ENCODE measurements around the gene FFAR3. TPM values are rescaled to one million over a fixed set of nuclear protein-coding genes. Genes with fewer than 3 reads are reported as not detected.
"Not testable (repeated sequence)": the region's sequence is repeated elsewhere in the genome, so short reads cannot be mapped to it uniquely, and the experiment has no call there.

The FFAR3 gene
- total RNA-seq, 5 donors from 2014 or later (not counting 1 experiment from before 2014, with no cell fraction given): 0.47 TPM; not detected in 4

DNA sequence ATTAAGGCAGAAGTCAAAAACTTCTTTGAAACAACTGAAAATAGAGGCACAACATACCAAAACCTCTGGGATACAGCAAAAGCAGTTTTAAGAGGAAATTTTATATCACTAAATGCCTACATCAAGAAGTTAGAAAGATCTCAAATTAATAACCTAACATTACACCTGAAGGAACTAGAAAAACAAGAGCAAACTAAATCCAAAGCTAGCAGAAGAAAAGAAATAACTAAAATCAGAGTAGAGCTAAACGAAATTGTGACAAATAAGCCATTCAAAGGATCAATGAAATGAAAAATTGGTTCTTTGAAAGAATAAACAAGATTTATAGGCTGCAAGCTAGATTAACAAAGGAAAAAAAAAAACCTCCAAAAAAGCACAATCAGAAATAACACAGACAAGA is 10.1 kb downstream of the FFAR3 start:
- DNase-seq (no peak), ATAC-seq (replicated peaks in 1 of 4) (no peak)
- Mint-ChIP-seq H3K9me3 (no peaks in the 10 kb centered on the region), H3K4me3 (no peak overlapping the region), H3K36me3 (no peaks in the 10 kb centered on the region), H3K4me1 (no peaks in the 10 kb centered on the region), H3K27me3 (peaks cover 5 to 8% of the 10 kb centered on the region in 2 donors), H3K27ac (no peak overlapping the region)
- Histone ChIP-seq H3K27me3 (replicated peaks in 1 of 2; ENCODE audit: control insufficient read depth in 2 of 2, extremely low read depth in 1 of 2, insufficient read depth in 2 of 2, low read length in 1 of 2) (peaks cover 0 to 5% of the 10 kb centered on the region in 2 experiments), H3K4me3 (ENCODE audit: control insufficient read depth in 1 of 2, extremely low read depth in 1 of 2, low read length in 1 of 2) (no peak overlapping the region), H3K36me3 (ENCODE audit: control insufficient read depth in 2 of 2, extremely low read depth in 1 of 2, insufficient read depth in 1 of 2, low read length in 1 of 2) (no peaks in the 10 kb centered on the region), H3K9me3 (no peaks in the 10 kb centered on the region), H3K4me1 (ENCODE audit: control insufficient read depth in 1 of 2, extremely low read depth in 1 of 2, insufficient read depth in 2 of 2, low read length in 2 of 2) (no peaks in the 10 kb centered on the region), H3K27ac (ENCODE audit: low read length) (no peak overlapping the region)
- ChIA-PET CTCF (no interaction called here), POLR2A (interaction anchor here in 1 of 2 donors (0.6 kb wide), 1 partner anchor 136 kb away, joined by 3 read pairs; no protein-coding TSS in a partner anchor)
- no CpG with 5 or more reads among the region's 1 CpG for WGBS (ENCODE audit: insufficient coverage)

DNA sequence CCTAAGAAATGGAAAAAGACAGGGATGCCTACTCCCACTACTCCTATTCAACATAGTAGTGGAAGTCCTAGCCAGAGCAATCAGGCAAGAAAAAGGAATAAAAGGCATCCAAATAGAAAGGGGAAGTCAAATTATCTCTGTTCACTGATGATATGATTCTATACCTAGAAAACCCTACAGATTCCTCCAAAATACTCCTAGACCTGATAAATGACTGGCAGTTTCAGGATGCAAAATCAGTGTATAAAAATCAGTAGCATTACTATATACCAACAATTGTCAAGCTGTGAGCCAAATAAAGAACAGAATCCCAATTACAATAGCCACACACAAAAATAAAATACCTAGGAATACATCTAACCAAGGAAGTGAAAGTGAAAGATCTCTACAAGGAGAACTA is 11.3 kb downstream of the FFAR3 start:
- Mint-ChIP-seq H3K4me3 (no peak overlapping the region), H3K27me3 (peaks cover 8% of the 10 kb centered on the region in 2 donors), H3K36me3 (no peaks in the 10 kb centered on the region), H3K4me1 (no peaks in the 10 kb centered on the region), H3K9me3 (no peaks in the 10 kb centered on the region), H3K27ac (no peak overlapping the region)
- ChIA-PET CTCF (no interaction called here), POLR2A (no interaction called here)
- Histone ChIP-seq H3K27ac (ENCODE audit: low read length) (no peak overlapping the region), H3K27me3 (replicated peaks in 1 of 2; ENCODE audit: control insufficient read depth in 2 of 2, extremely low read depth in 1 of 2, insufficient read depth in 2 of 2, low read length in 1 of 2) (no peaks in the 10 kb centered on the region), H3K36me3 (ENCODE audit: control insufficient read depth in 2 of 2, extremely low read depth in 1 of 2, insufficient read depth in 1 of 2, low read length in 1 of 2) (no peaks in the 10 kb centered on the region), H3K9me3 (no peaks in the 10 kb centered on the region), H3K4me1 (ENCODE audit: control insufficient read depth in 1 of 2, extremely low read depth in 1 of 2, insufficient read depth in 2 of 2, low read length in 2 of 2) (no peaks in the 10 kb centered on the region), H3K4me3 (ENCODE audit: control insufficient read depth in 1 of 2, extremely low read depth in 1 of 2, low read length in 1 of 2) (no peak overlapping the region)
- ATAC-seq (replicated peaks in 1 of 4) (no peak), DNase-seq (no peak)

- Histone ChIP-seq H3K27ac (ENCODE audit: low read length) (no peak within 1 kb of the TSS), H3K4me3 (ENCODE audit: control insufficient read depth in 1 of 2, extremely low read depth in 1 of 2, low read length in 1 of 2) (no peak within 1 kb of the TSS), H3K9me3 (no peaks in the 10 kb centered on the region), H3K27me3 (replicated peaks in 1 of 2; ENCODE audit: control insufficient read depth in 2 of 2, extremely low read depth in 1 of 2, insufficient read depth in 2 of 2, low read length in 1 of 2) (no peaks in the 10 kb centered on the region), H3K36me3 (ENCODE audit: control insufficient read depth in 2 of 2, extremely low read depth in 1 of 2, insufficient read depth in 1 of 2, low read length in 1 of 2) (no peaks in the 10 kb centered on the region), H3K4me1 (ENCODE audit: control insufficient read depth in 1 of 2, extremely low read depth in 1 of 2, insufficient read depth in 2 of 2, low read length in 2 of 2) (no peaks in the 10 kb centered on the region)
- ChIA-PET CTCF (no interaction called here), POLR2A (no interaction called here)
- H3K27me3 Mint-ChIP-seq: peaks cover 8 to 14% of the 10 kb centered on the region in 2 donors
- no peak for DNase-seq
- no peaks in the 10 kb centered on the region for H3K9me3 Mint-ChIP-seq
- H3K4me1 Mint-ChIP-seq: peaks cover 0 to 2% (median 0%) of the 10 kb centered on the region in 3 donors
- ATAC-seq (replicated peaks in 1 of 4): no peak
- H3K36me3 Mint-ChIP-seq: no peaks in the 10 kb centered on the region
- no peak within 1 kb of the TSS for H3K27ac Mint-ChIP-seq
- H3K4me3 Mint-ChIP-seq: no peak within 1 kb of the TSS
- 93% methylated on average over 4 of the region's 8 CpGs for WGBS (ENCODE audit: insufficient coverage)
These were observed 12.5 kb downstream of the FFAR3 start, which contains the start of gene GPR42 for GRCh38 chr19:35370722-35371121. GPR42 (plus strand) TSS chr19:35371068; CDS start chr19:35371360, 292 bp downstream.

DNA sequence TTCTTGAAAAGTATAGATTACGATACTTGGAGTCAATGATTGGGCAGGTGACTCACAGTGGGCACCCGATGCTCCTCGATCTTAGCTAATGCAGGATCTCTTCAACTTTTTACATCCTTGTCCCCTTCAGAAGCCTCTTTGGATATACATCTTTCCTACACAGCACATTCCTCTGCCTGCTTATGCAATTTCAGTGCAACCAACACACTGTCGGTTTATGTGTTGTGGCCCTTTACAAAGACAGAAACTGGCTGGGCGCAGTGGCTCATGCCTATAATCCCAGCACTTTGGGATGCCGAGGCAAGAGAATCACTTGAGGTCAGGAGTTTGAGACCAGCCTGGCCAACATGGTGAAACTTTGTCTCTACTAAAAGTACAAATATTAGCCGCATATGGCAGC is 15.2 kb downstream of the FFAR3 start:
- POLR2A ChIA-PET: no interaction called here
- Mint-ChIP-seq H3K27me3 (peaks cover 3 to 10% of the 10 kb centered on the region in 2 donors), H3K4me3 (no peak overlapping the region), H3K27ac (no peak overlapping the region), H3K4me1 (peaks cover 0 to 7% (median 2%) of the 10 kb centered on the region in 3 donors), H3K9me3 (peaks cover 0 to 3% (median 0%) of the 10 kb centered on the region in 3 donors), H3K36me3 (no peaks in the 10 kb centered on the region)
- Histone ChIP-seq H3K4me1 (ENCODE audit: control insufficient read depth in 1 of 2, extremely low read depth in 1 of 2, insufficient read depth in 2 of 2, low read length in 2 of 2) (no peaks in the 10 kb centered on the region), H3K27me3 (replicated peaks in 1 of 2; ENCODE audit: control insufficient read depth in 2 of 2, extremely low read depth in 1 of 2, insufficient read depth in 2 of 2, low read length in 1 of 2) (no peaks in the 10 kb centered on the region), H3K4me3 (ENCODE audit: control insufficient read depth in 1 of 2, extremely low read depth in 1 of 2, low read length in 1 of 2) (no peak overlapping the region), H3K36me3 (ENCODE audit: control insufficient read depth in 2 of 2, extremely low read depth in 1 of 2, insufficient read depth in 1 of 2, low read length in 1 of 2) (no peaks in the 10 kb centered on the region), H3K9me3 (no peaks in the 10 kb centered on the region), H3K27ac (ENCODE audit: low read length) (no peak overlapping the region)
- CTCF ChIA-PET: no interaction called here
- 77% methylated on average over 5 of the region's 7 CpGs for WGBS (ENCODE audit: insufficient coverage)
- ATAC-seq (replicated peaks in 1 of 4) (no peak), DNase-seq (no peak)

DNA sequence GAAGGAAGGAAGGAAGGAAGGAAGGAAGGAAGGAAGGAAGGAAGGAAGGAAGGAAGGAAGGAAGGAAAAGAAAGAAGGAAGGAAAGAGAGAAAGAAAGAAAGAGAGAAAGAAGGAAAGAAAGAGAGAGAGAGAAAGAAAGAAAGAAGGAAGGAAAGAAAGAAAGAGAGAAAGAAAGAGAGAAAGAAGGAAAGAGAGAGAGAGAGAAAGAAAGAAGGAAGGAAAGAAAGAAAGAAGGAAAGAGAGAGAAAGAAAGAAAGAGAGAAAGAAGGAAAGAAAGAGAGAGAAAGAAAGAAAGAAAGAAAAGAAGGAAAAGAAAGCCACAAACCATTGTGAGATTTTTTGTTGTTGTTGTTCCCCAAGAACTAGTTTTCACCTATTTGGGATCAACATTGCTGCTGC is 15.8 kb downstream of the FFAR3 start:
- H3K4me3 ChIP-seq (ENCODE audit: control insufficient read depth in 1 of 2, extremely low read depth in 1 of 2, low read length in 1 of 2); H3K36me3 Mint-ChIP-seq; H3K4me1 Mint-ChIP-seq; H3K27me3 ChIP-seq (replicated peaks in 1 of 2; ENCODE audit: control insufficient read depth in 2 of 2, extremely low read depth in 1 of 2, insufficient read depth in 2 of 2, low read length in 1 of 2); ATAC-seq (replicated peaks in 1 of 4); H3K27ac ChIP-seq (ENCODE audit: low read length); H3K4me1 ChIP-seq (ENCODE audit: control insufficient read depth in 1 of 2, extremely low read depth in 1 of 2, insufficient read depth in 2 of 2, low read length in 2 of 2); H3K36me3 ChIP-seq (ENCODE audit: control insufficient read depth in 2 of 2, extremely low read depth in 1 of 2, insufficient read depth in 1 of 2, low read length in 1 of 2); DNase-seq; H3K9me3 ChIP-seq; H3K9me3 Mint-ChIP-seq; H3K27ac Mint-ChIP-seq; POLR2A ChIA-PET; CTCF ChIA-PET; H3K4me3 Mint-ChIP-seq: not testable (repeated sequence)
- peaks cover 3 to 10% of the 10 kb centered on the region in 2 donors for H3K27me3 Mint-ChIP-seq

DNA sequence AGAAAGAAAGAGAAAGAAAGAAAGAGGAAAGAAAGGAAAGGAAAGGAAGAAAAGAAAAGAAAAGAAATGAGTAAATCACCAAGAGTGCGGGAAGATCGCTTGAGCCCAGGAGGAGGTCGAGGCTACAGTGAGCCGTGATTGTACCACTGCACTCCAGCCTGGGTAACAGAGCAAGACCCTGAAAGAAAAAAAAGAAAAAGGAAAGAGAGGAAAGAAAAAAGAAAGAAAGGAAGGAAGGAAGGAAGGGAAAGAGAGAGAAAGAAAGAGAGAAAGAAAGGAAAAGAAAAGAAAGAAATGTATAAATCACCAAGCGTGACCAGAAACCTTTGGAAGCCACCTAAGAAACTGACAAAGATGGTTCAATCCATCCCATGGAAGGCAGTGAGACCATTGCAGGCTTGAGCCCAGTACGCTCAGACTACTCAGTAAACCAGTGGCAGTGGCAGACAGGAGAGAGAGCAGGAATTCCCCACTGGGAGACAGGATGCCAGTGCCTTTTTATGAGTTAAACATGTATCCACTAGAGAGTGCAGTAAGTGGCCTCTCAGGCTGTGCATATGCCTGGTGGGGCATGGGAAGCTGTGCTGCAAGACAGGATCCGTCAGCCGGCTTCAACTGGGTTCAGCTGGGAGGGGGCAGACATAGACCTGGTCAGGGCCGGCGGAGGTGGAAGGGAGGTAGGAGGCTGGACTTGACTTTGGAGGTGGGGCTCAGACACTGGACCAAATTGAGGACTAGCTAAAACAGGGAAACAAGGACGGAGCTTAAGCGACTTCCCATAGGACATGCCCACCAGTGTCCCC is 17.4 kb downstream of the FFAR3 start:
- WGBS (ENCODE audit: insufficient coverage): 90% methylated on average over 10 of the region's 12 CpGs
- no peaks in the 10 kb centered on the region for H3K36me3 ChIP-seq (ENCODE audit: control insufficient read depth in 2 of 2, extremely low read depth in 1 of 2, insufficient read depth in 1 of 2, low read length in 1 of 2)
- ChIA-PET CTCF (no interaction called here), POLR2A (no interaction called here)
- no peak overlapping the region for H3K4me3 ChIP-seq (ENCODE audit: control insufficient read depth in 1 of 2, extremely low read depth in 1 of 2, low read length in 1 of 2)
- no peak overlapping the region for H3K4me3 Mint-ChIP-seq
- ATAC-seq (replicated peaks in 1 of 4): no peak
- DNase-seq: no peak
- H3K9me3 Mint-ChIP-seq: peaks cover 0 to 7% (median 0%) of the 10 kb centered on the region in 3 donors
- no peaks in the 10 kb centered on the region for H3K4me1 ChIP-seq (ENCODE audit: control insufficient read depth in 1 of 2, extremely low read depth in 1 of 2, insufficient read depth in 2 of 2, low read length in 2 of 2)
- peaks cover 0 to 7% (median 2%) of the 10 kb centered on the region in 3 donors for H3K4me1 Mint-ChIP-seq
- no peak overlapping the region for H3K27ac Mint-ChIP-seq
- peaks cover 3 to 6% of the 10 kb centered on the region in 2 donors for H3K27me3 Mint-ChIP-seq
- H3K9me3 ChIP-seq: no peaks in the 10 kb centered on the region
- H3K27me3 ChIP-seq (replicated peaks in 1 of 2; ENCODE audit: control insufficient read depth in 2 of 2, extremely low read depth in 1 of 2, insufficient read depth in 2 of 2, low read length in 1 of 2): no peaks in the 10 kb centered on the region
- no peak overlapping the region for H3K27ac ChIP-seq (ENCODE audit: low read length)
- H3K36me3 Mint-ChIP-seq: no peaks in the 10 kb centered on the region
